Omental fat pad (tissue), 4 donors: Measurements from ENCODE around the gene PTPRB. TPM values are rescaled to one million over a fixed set of nuclear protein-coding genes. Genes with fewer than 3 reads are reported as not detected.

ENCODE experiments used
- ATAC-seq: fragments of 150-250 bp; one replicate; pipeline ENCODE4 v1.9.1; 2016; ENCODE audit warnings: mild to moderate bottlenecking, moderate library complexity; ENCODE audit not compliant: low FRiP score
- DNase-seq: peaks from one replicate; pipeline ENCODE4 v3.0.0-alpha.2; 2019; ENCODE audit warnings: low spot score
- CTCF ChIP-seq, 3 donors: fragments of 450-650 bp; IDR thresholded peaks; one replicate each; pipeline ENCODE4 v1.5.1; 2016 to 2017; ENCODE audit warnings: antibody characterized with exemption in 3 of 3, mild to moderate bottlenecking in 3 of 3, moderate library complexity in 2 of 3
- total RNA-seq, 4 donors: library from RNA; depleted of rRNA; stranded (reverse); fragments of >200 nt; gene quantifications; one replicate each; pipeline ENCODE4 v1.1.0, GENCODE V29; 2016

Gene PTPRB
- total RNA-seq, 4 donors from 2014 or later, result 14.8 to 165 (median 55.6) TPM

GRCh38 chr12:70584332-70584731, 52.9 kb downstream of the PTPRB start:
- no peak for TF ChIP-seq CTCF (IDR thresholded peaks at IDR 0.05)
- no peak for ATAC-seq

GRCh38 chr12:70583251-70583650, 54.0 kb downstream of the PTPRB start:
- no peak for TF ChIP-seq CTCF (IDR thresholded peaks at IDR 0.05)
- DNase-seq, result no peak
- ATAC-seq, result no peak

More at GRCh38 chr12:70584332-70584731, 52.9 kb downstream of the PTPRB start:
- DNase-seq, result no peak

GRCh38 chr12:70581208-70581607, 56.0 kb downstream of the PTPRB start:
- no peak for ATAC-seq
- no peak for TF ChIP-seq CTCF (IDR thresholded peaks at IDR 0.05)

GRCh38 chr12:70577283-70577634, 60.0 kb downstream of the PTPRB start:
- no peak for DNase-seq
- no peak for TF ChIP-seq CTCF (IDR thresholded peaks at IDR 0.05)
- ATAC-seq, result no peak

More at GRCh38 chr12:70581208-70581607, 56.0 kb downstream of the PTPRB start:
- no peak for DNase-seq

- no peak for TF ChIP-seq CTCF (IDR thresholded peaks at IDR 0.05)
- ATAC-seq (no peak), DNase-seq (no peak)
Observed at GRCh38 chr12:70576341-70577282, 60.6 kb downstream of the PTPRB start.

- DNase-seq (no peak), ATAC-seq (no peak)
- no peak for TF ChIP-seq CTCF (IDR thresholded peaks at IDR 0.05)
Observed at GRCh38 chr12:70571705-70572268, 65.4 kb downstream of the PTPRB start.
